Right atrium auricular region (tissue), 2 donors: ENCODE results near the gene SLC48A1. TPM values are rescaled to one million over a fixed set of nuclear protein-coding genes. Genes with fewer than 3 reads are reported as not detected.

Source experiments
- DNase-seq: peaks from one replicate; pipeline ENCODE4 v3.0.0-alpha.2; 2019; ENCODE audit warnings: low spot score
- H3K27ac ChIP-seq, 2 donors: fragments of 200-600 bp; sonication (generic); 1 replicate in 1 of 2; 2 replicates in 1 of 2; pipeline ENCODE4 v1.5.1; 2016 to 2019
- H3K27me3 ChIP-seq, 2 donors: fragments of 200-600 bp; sonication (generic); one replicate each; pipeline versions ENCODE4 v1.5.1 to v1.6.0; 2017 to 2019
- H3K36me3 ChIP-seq: fragments of 200-600 bp; sonication (generic); one replicate; pipeline ENCODE4 v1.5.1; 2016
- H3K4me1 ChIP-seq, 2 donors: fragments of 200-600 bp; sonication (generic); one replicate each; pipeline versions ENCODE4 v1.5.1 to v1.6.0; 2017 to 2019
- H3K4me3 ChIP-seq, 2 donors: fragments of 200-600 bp; sonication (generic); 1 replicate in 1 of 2; 2 replicates in 1 of 2; pipeline ENCODE4 v1.5.1; 2017 to 2019; ENCODE audit warnings: mild to moderate bottlenecking in 1 of 2, moderate library complexity in 1 of 2
- H3K9me3 ChIP-seq, 2 donors: fragments of 200-600 bp; sonication (generic); one replicate each; pipeline ENCODE4 v1.5.1; 2019
- CTCF ChIP-seq, 2 donors: fragments of 200-600 bp; sonication (generic); IDR thresholded peaks; one replicate each; pipeline ENCODE4 v1.5.1; 2019; ENCODE audit warnings: antibody characterized with exemption in 2 of 2
- total RNA-seq, 2 donors: library from RNA; depleted of rRNA; stranded (reverse); fragments of >200 nt; gene quantifications; one replicate each; pipeline ENCODE4 v1.1.0, GENCODE V29; 2016

The SLC48A1 gene
- total RNA-seq, 2 donors from 2014 or later, result 48.9 to 52.0 TPM

GRCh38 chr12:47758834-47759690 lies 14.0 kb upstream of the SLC48A1 start, which contains the start of gene RAPGEF3:
TSS of gene RAPGEF3 (minus strand) at chr12:47758880. CDS start at chr12:47758556, 324 bp downstream.
- Histone ChIP-seq H3K36me3 (no peaks in the 10 kb centered on the region), H3K9me3 (no peaks in the 10 kb centered on the region), H3K4me3 (peak within 1 kb of the TSS; percentile 33 to 65), H3K4me1 (peaks cover 0 to 63% of the 10 kb centered on the region in 2 donors), H3K27me3 (no peaks in the 10 kb centered on the region), H3K27ac (peak within 1 kb of the TSS; percentile 55 to 84)
- DNase-seq, result peak; percentile 85
- TF ChIP-seq CTCF (IDR thresholded peaks at IDR 0.05), result peak in 1 of 2 donors; percentile 60

- H3K4me3 ChIP-seq, result no peak overlapping the region
- peaks cover 0 to 47% of the 10 kb centered on the region in 2 donors for H3K4me1 ChIP-seq
- no peak for TF ChIP-seq CTCF (IDR thresholded peaks at IDR 0.05)
- no peaks in the 10 kb centered on the region for H3K27me3 ChIP-seq
- H3K9me3 ChIP-seq, result no peaks in the 10 kb centered on the region
- H3K27ac ChIP-seq, result no peak overlapping the region
- no peaks in the 10 kb centered on the region for H3K36me3 ChIP-seq
- DNase-seq, result no peak
Observed at GRCh38 chr12:47762850-47763465, 10.1 kb upstream of the SLC48A1 start.

- Histone ChIP-seq H3K9me3 (no peaks in the 10 kb centered on the region), H3K27ac (no peak overlapping the region), H3K36me3 (no peaks in the 10 kb centered on the region), H3K27me3 (no peaks in the 10 kb centered on the region), H3K4me3 (no peak overlapping the region), H3K4me1 (peaks cover 0 to 47% of the 10 kb centered on the region in 2 donors)
- no peak for TF ChIP-seq CTCF (IDR thresholded peaks at IDR 0.05)
- DNase-seq, result no peak
Observed at GRCh38 chr12:47763481-47764346, 9.3 kb upstream of the SLC48A1 start.

GRCh38 chr12:47766502-47767215 lies 6.4 kb upstream of the SLC48A1 start:
- H3K9me3 ChIP-seq, result no peaks in the 10 kb centered on the region
- no peak overlapping the region for H3K27ac ChIP-seq
- peaks cover 0 to 46% of the 10 kb centered on the region in 2 donors for H3K4me1 ChIP-seq
- DNase-seq, result no peak
- H3K27me3 ChIP-seq, result no peaks in the 10 kb centered on the region
- TF ChIP-seq CTCF (IDR thresholded peaks at IDR 0.05), result no peak
- H3K36me3 ChIP-seq, result no peaks in the 10 kb centered on the region
- H3K4me3 ChIP-seq, result no peak overlapping the region

- DNase-seq, result no peak
- H3K27ac ChIP-seq, result no peak overlapping the region
- no peaks in the 10 kb centered on the region for H3K9me3 ChIP-seq
- no peaks in the 10 kb centered on the region for H3K27me3 ChIP-seq
- H3K4me3 ChIP-seq, result no peak overlapping the region
- H3K4me1 ChIP-seq, result peaks cover 0 to 47% of the 10 kb centered on the region in 2 donors
- H3K36me3 ChIP-seq, result no peaks in the 10 kb centered on the region
- TF ChIP-seq CTCF (IDR thresholded peaks at IDR 0.05), result peak; percentile 53 to 75
Observed at GRCh38 chr12:47767216-47767724, 5.8 kb upstream of the SLC48A1 start.
